Measurements from ENCODE around the gene RPUSD1. TPM values are rescaled to one million over a fixed set of nuclear protein-coding genes. Genes with fewer than 3 reads are reported as not detected.
A peak's percentile ranks its signal among the peaks of the same experiment; 100 is the strongest.
"Not testable (repeated sequence)": the region's sequence is repeated elsewhere in the genome, so short reads cannot be mapped to it uniquely, and the experiment has no call there.

Gene RPUSD1, protein sequence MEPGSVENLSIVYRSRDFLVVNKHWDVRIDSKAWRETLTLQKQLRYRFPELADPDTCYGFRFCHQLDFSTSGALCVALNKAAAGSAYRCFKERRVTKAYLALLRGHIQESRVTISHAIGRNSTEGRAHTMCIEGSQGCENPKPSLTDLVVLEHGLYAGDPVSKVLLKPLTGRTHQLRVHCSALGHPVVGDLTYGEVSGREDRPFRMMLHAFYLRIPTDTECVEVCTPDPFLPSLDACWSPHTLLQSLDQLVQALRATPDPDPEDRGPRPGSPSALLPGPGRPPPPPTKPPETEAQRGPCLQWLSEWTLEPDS
- 28.5 TPM for total RNA-seq (ENCODE audit: unreplicated experiment)
- long read RNA-seq, transcript RPUSD1-201 (6 exons, 2,050 nt) = major isoform, 13 of 27 reads
- long read RNA-seq, partial matches to known transcripts = 2 of 27 reads
- long read RNA-seq, other reads (novel, unspliced or antisense) = 5 of 27 reads

DNA sequence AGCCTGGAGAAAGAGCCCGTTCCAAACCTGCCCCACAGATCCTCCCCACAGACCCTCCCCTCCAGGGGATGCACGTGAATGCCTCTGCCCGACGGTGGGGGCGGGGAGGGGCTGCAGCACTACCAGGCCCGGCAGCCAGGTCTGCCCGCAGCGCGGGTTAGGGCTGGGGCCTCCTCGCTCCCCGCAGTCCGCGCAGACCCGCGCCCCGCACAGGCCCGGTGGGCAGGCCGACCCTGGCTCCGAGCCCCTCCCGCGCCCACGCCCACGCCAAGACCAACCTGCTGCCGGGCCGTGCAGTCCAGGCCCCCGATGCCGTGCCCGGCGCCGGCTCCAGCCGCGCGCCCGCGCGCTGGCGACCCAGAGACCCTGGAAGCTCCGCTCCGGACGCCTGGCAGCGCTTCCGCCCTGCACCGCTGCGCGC lies at the start of gene RPUSD1:
TSS of gene RPUSD1 (minus strand) at position 404 of the 421 bp plus-strand sequence. CDS start 644 bp downstream, outside the sequence.
- peaks cover 5% of the 10 kb centered on the region for H3K9me3 Mint-ChIP-seq (ENCODE audit: unreplicated experiment)
- H3K4me1 Mint-ChIP-seq (ENCODE audit: low read depth, unreplicated experiment) = no peaks in the 10 kb centered on the region
- H3K27ac Mint-ChIP-seq (ENCODE audit: unreplicated experiment) = peak within 1 kb of the TSS; percentile 69
- H3K27me3 Mint-ChIP-seq (ENCODE audit: unreplicated experiment) = peaks cover 5% of the 10 kb centered on the region
- H3K36me3 Mint-ChIP-seq (ENCODE audit: unreplicated experiment) = no peaks in the 10 kb centered on the region
- H3K4me3 Mint-ChIP-seq (ENCODE audit: unreplicated experiment) = peak within 1 kb of the TSS; percentile 85
- TF ChIP-seq, protein P1, sequence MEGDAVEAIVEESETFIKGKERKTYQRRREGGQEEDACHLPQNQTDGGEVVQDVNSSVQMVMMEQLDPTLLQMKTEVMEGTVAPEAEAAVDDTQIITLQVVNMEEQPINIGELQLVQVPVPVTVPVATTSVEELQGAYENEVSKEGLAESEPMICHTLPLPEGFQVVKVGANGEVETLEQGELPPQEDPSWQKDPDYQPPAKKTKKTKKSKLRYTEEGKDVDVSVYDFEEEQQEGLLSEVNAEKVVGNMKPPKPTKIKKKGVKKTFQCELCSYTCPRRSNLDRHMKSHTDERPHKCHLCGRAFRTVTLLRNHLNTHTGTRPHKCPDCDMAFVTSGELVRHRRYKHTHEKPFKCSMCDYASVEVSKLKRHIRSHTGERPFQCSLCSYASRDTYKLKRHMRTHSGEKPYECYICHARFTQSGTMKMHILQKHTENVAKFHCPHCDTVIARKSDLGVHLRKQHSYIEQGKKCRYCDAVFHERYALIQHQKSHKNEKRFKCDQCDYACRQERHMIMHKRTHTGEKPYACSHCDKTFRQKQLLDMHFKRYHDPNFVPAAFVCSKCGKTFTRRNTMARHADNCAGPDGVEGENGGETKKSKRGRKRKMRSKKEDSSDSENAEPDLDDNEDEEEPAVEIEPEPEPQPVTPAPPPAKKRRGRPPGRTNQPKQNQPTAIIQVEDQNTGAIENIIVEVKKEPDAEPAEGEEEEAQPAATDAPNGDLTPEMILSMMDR (IDR thresholded peaks at IDR 0.05; ENCODE audit: partially characterized antibody, unreplicated experiment) = no peak
- DNase-seq = no peak

DNA sequence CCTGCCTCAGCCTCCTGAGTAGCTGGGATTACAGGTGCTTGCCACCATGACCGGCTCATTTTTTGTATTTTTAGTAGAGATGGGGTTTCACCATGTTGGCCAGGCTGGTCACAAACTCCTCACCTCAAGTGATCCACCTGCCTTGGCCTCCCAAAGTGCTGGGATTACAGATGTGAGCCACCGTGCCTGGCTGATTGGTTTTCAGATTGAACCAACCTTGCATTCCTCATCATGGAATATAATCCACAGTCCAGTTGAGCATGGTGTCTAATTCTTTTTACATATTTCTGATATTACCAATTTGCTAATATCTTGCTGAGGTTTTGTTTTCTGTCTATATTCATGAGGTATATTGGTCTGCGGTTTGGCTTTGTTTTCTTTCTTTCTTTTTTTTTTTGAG lies 48.6 kb upstream of the RPUSD1 start:
- H3K4me1 Mint-ChIP-seq (ENCODE audit: low read depth, unreplicated experiment); H3K27me3 Mint-ChIP-seq (ENCODE audit: unreplicated experiment): not testable (repeated sequence)
- H3K36me3 Mint-ChIP-seq (ENCODE audit: unreplicated experiment) = peaks cover 20% of the 10 kb centered on the region

DNA sequence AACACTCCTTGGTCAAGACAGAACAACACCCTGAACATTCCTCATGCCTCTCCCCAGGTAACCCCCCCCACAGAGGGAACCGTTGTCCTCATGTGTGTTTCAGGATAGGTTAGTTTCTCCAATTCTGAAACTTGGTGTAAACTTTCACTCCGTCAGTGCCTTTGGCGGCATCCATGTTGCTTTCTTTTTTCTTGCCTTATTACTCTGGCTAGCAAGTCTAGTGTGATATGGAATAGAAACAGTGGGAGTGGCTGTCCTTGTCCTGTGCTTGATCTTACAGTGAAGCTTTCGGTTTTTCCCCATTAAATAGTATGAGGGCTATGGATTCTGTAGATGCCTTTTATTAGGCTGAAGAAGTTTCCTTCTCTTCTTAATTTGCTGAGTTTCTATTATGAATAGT lies 48.0 kb upstream of the RPUSD1 start:
- H3K36me3 Mint-ChIP-seq (ENCODE audit: unreplicated experiment) = peaks cover 20% of the 10 kb centered on the region
- H3K9me3 Mint-ChIP-seq (ENCODE audit: unreplicated experiment) = peaks cover 20% of the 10 kb centered on the region
- peaks cover 2% of the 10 kb centered on the region for H3K27me3 Mint-ChIP-seq (ENCODE audit: unreplicated experiment)
- TF ChIP-seq, protein P1 (IDR thresholded peaks at IDR 0.05; ENCODE audit: partially characterized antibody, unreplicated experiment) = no peak
- no peak for DNase-seq
- H3K4me3 Mint-ChIP-seq (ENCODE audit: unreplicated experiment) = no peak overlapping the region
- H3K4me1 Mint-ChIP-seq (ENCODE audit: low read depth, unreplicated experiment) = no peaks in the 10 kb centered on the region
- H3K27ac Mint-ChIP-seq (ENCODE audit: unreplicated experiment) = peak overlapping the region; percentile 28

More for the DNA sequence above, 48.6 kb upstream of the RPUSD1 start:
- H3K4me3 Mint-ChIP-seq (ENCODE audit: unreplicated experiment); DNase-seq; H3K27ac Mint-ChIP-seq (ENCODE audit: unreplicated experiment): not testable (repeated sequence)
- peaks cover 20% of the 10 kb centered on the region for H3K9me3 Mint-ChIP-seq (ENCODE audit: unreplicated experiment)

DNA sequence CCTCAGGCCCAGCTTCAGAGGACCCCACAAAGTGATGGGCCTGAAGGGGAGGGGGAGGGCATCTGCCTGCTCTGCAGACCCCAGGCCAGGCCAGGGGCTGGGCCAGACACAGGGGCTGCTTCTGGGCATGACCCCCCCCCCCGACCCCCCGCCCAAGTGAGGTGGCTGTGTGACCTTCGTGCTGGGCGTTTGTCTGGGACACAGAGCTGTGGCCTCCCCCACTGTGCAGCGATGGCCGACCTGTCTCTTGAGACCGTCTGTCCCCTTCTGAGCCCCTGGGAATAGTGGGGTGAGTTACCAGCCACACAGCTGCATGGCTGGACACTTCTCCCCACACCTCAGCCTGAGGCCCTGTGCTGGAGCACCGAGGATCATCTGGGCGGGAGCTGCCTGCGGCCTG lies 47.2 kb upstream of the RPUSD1 start:
- Mint-ChIP-seq H3K4me3 (ENCODE audit: unreplicated experiment) (no peak overlapping the region), H3K27me3 (ENCODE audit: unreplicated experiment) (peaks cover 4% of the 10 kb centered on the region), H3K4me1 (ENCODE audit: low read depth, unreplicated experiment) (no peaks in the 10 kb centered on the region), H3K9me3 (ENCODE audit: unreplicated experiment) (peaks cover 19% of the 10 kb centered on the region), H3K27ac (ENCODE audit: unreplicated experiment) (no peak overlapping the region), H3K36me3 (ENCODE audit: unreplicated experiment) (peaks cover 20% of the 10 kb centered on the region)
- TF ChIP-seq, protein P1 (IDR thresholded peaks at IDR 0.05; ENCODE audit: partially characterized antibody, unreplicated experiment) = no peak
- DNase-seq = no peak

DNA sequence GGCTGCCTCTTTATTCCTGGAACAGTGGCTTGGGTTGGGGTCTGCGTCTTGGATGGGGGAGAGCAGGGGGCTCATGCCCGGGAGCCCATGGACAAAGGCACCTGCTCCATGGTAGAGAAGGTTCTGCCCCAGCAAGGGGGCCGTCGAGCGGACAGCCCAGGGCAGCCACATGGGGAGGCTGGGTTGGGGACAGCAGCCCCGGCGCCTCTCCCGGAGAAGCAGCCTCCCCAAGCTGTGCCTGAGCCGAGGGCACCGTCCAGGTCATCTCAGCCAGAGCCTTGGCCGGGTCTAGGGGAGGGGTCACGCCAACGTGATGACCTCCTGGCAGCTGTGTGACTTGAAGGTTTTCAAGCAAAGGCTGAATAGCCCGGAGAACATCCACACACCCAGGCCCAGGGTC lies 45.2 kb upstream of the RPUSD1 start:
- Mint-ChIP-seq H3K4me1 (ENCODE audit: low read depth, unreplicated experiment) (no peaks in the 10 kb centered on the region), H3K27me3 (ENCODE audit: unreplicated experiment) (peaks cover 4% of the 10 kb centered on the region), H3K27ac (ENCODE audit: unreplicated experiment) (no peak overlapping the region), H3K4me3 (ENCODE audit: unreplicated experiment) (no peak overlapping the region), H3K9me3 (ENCODE audit: unreplicated experiment) (peaks cover 14% of the 10 kb centered on the region), H3K36me3 (ENCODE audit: unreplicated experiment) (peaks cover 20% of the 10 kb centered on the region)
- TF ChIP-seq, protein P1 (IDR thresholded peaks at IDR 0.05; ENCODE audit: partially characterized antibody, unreplicated experiment) = no peak
- no peak for DNase-seq

Measured in glutamatergic neuron (in vitro differentiated cells).